Fibroblast of villous mesenchyme (primary cell): ENCODE results near the gene SLC35E1. TPM values are rescaled to one million over a fixed set of nuclear protein-coding genes. Genes with fewer than 3 reads are reported as not detected.

Experiments
- DNase-seq: peaks from one replicate; pipeline ENCODE4 v3.0.0-alpha.2; 2010; ENCODE audit warnings: low read depth
- H3K4me3 ChIP-seq: 2 replicates; pipeline ENCODE4 v1.5.1; 2011; ENCODE audit warnings: low read depth, mild to moderate bottlenecking, low read length
- CTCF ChIP-seq: IDR thresholded peaks from 2 replicates; pipeline ENCODE4 v1.5.1; 2012; ENCODE audit warnings: low read depth, mild to moderate bottlenecking, low read length; ENCODE audit not compliant: insufficient read depth
- total RNA-seq: library from RNA; depleted of rRNA; stranded (reverse); fragments of >200 nt; gene quantifications from 2 replicates; pipeline ENCODE4 v1.2.3, GENCODE V29; 2012

The SLC35E1 gene
- total RNA-seq, 1 donor: 46.2 TPM

- no peak for DNase-seq
- no peak overlapping the region for H3K4me3 ChIP-seq
- no peak for TF ChIP-seq CTCF
Observed at GRCh38 chr19:16599655-16600346, 27.6 kb upstream of the SLC35E1 start.

GRCh38 chr19:16598848-16599247, 26.6 kb upstream of the SLC35E1 start:
- no peak for TF ChIP-seq CTCF
- H3K4me3 ChIP-seq: no peak overlapping the region
- no peak for DNase-seq

GRCh38 chr19:16596399-16596798, 24.2 kb upstream of the SLC35E1 start:
- H3K4me3 ChIP-seq: no peak overlapping the region
- DNase-seq: no peak
- no peak for TF ChIP-seq CTCF

GRCh38 chr19:16595097-16595496, 22.9 kb upstream of the SLC35E1 start:
- no peak for DNase-seq
- H3K4me3 ChIP-seq: no peak overlapping the region
- TF ChIP-seq CTCF: no peak

GRCh38 chr19:16594681-16595091, 22.5 kb upstream of the SLC35E1 start:
- no peak for DNase-seq
- no peak overlapping the region for H3K4me3 ChIP-seq
- no peak for TF ChIP-seq CTCF

DNA sequence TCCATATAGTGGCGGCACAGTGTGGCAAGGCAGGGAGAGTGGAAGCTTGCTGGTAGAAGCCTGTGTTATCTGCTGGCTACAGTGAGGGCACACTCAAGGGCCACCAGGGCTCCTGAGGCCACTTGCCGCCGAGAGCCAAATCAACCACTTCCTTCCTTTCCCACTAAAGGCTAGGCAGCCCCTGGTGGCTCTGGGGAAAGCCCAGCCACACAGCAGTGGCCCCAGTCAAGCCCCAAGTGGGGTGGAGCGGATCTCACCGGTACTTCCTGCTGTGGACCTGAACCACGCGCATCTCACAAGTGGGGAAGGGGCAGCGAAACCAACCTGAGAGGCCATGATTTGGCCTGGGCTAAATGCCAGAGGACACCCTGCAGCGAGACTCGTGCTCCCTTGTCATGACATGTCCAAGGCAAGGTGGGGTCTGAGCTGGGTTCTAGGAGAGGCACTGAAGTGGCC, 21.9 kb upstream of the SLC35E1 start:
- no peak for TF ChIP-seq CTCF
- DNase-seq: no peak
- H3K4me3 ChIP-seq: no peak overlapping the region

GRCh38 chr19:16593181-16593580, 21.0 kb upstream of the SLC35E1 start:
- no peak for TF ChIP-seq CTCF
- H3K4me3 ChIP-seq: no peak overlapping the region
- no peak for DNase-seq
